Activated T-helper 17 cell treated with anti-CD3 and anti-CD28 coated beads, Interleukin-2, amount 50 U/mL, for 72 hours (primary cell): ENCODE data around the gene EPS8L3. TPM values are rescaled to one million over a fixed set of nuclear protein-coding genes. Genes with fewer than 3 reads are reported as not detected.
A peak's percentile ranks its signal among the peaks of the same experiment; 100 is the strongest.
"Not testable (repeated sequence)": the region's sequence is repeated elsewhere in the genome, so short reads cannot be mapped to it uniquely, and the experiment has no call there.

ENCODE experiments used
- ATAC-seq: fragments of 150-1000 bp; cut with Tn5 transposase; replicated peaks from 2 replicates; pipeline ENCODE4 v1.10.0; 2021; ENCODE audit warnings: mild to moderate bottlenecking, moderate library complexity
- H3K27ac Mint-ChIP-seq: one replicate; pipeline ENCODE4 v1.8.0; 2022; ENCODE audit warnings: mixed read lengths
- H3K27me3 Mint-ChIP-seq: one replicate; pipeline ENCODE4 v1.8.0; 2022; ENCODE audit warnings: mixed read lengths
- H3K36me3 Mint-ChIP-seq: one replicate; pipeline ENCODE4 v1.8.0; 2022; ENCODE audit warnings: low read depth, mild to moderate bottlenecking, mixed read lengths
- H3K4me1 Mint-ChIP-seq: one replicate; pipeline ENCODE4 v1.8.0; 2022; ENCODE audit warnings: mixed read lengths
- H3K4me3 Mint-ChIP-seq: one replicate; pipeline ENCODE4 v1.8.0; 2022; ENCODE audit warnings: mild to moderate bottlenecking, mixed read lengths
- H3K9me3 Mint-ChIP-seq: one replicate; pipeline ENCODE4 v1.8.0; 2022; ENCODE audit warnings: mixed read lengths
- total RNA-seq, 2 donors: library from RNA; stranded (reverse); gene quantifications; one replicate each; pipeline ENCODE4 v1.2.3, GENCODE V29; 2022

EPS8L3 gene
- total RNA-seq, 2 donors from 2014 or later, result not detected

- H3K27ac Mint-ChIP-seq, result no peak overlapping the region
- ATAC-seq, result no peak
- peaks cover 5% of the 10 kb centered on the region for H3K4me1 Mint-ChIP-seq
- H3K27me3 Mint-ChIP-seq, result peaks cover 5% of the 10 kb centered on the region
- no peaks in the 10 kb centered on the region for H3K9me3 Mint-ChIP-seq
- no peaks in the 10 kb centered on the region for H3K36me3 Mint-ChIP-seq
- H3K4me3 Mint-ChIP-seq, result no peak overlapping the region
Observed at GRCh38 chr1:109765896-109766615, 2.3 kb upstream of the EPS8L3 start.

- H3K4me3 Mint-ChIP-seq, result no peak overlapping the region
- H3K36me3 Mint-ChIP-seq, result no peaks in the 10 kb centered on the region
- no peak for ATAC-seq
- no peaks in the 10 kb centered on the region for H3K9me3 Mint-ChIP-seq
- no peak overlapping the region for H3K27ac Mint-ChIP-seq
- H3K4me1 Mint-ChIP-seq, result peaks cover 5% of the 10 kb centered on the region
- peaks cover 5% of the 10 kb centered on the region for H3K27me3 Mint-ChIP-seq
Observed at GRCh38 chr1:109765483-109765815, 1.7 kb upstream of the EPS8L3 start.

GRCh38 chr1:109764561-109765482 is 1.1 kb upstream of the EPS8L3 start:
- ATAC-seq, result no peak
- Mint-ChIP-seq H3K27me3 (peaks cover 5% of the 10 kb centered on the region), H3K4me3 (no peak overlapping the region), H3K9me3 (no peaks in the 10 kb centered on the region), H3K27ac (no peak overlapping the region), H3K36me3 (no peaks in the 10 kb centered on the region), H3K4me1 (peaks cover 5% of the 10 kb centered on the region)

GRCh38 chr1:109762821-109763645 is 690 bp downstream of the EPS8L3 start:
- Mint-ChIP-seq H3K4me1 (no peaks in the 10 kb centered on the region), H3K27ac (peak overlapping the region; percentile 4), H3K27me3 (no peaks in the 10 kb centered on the region), H3K9me3 (no peaks in the 10 kb centered on the region), H3K36me3 (no peaks in the 10 kb centered on the region), H3K4me3 (no peak overlapping the region)
- ATAC-seq, result no peak

- no peaks in the 10 kb centered on the region for H3K27me3 Mint-ChIP-seq
- H3K4me1 Mint-ChIP-seq, result no peaks in the 10 kb centered on the region
- H3K4me3 Mint-ChIP-seq, result no peak overlapping the region
- no peaks in the 10 kb centered on the region for H3K9me3 Mint-ChIP-seq
- no peaks in the 10 kb centered on the region for H3K36me3 Mint-ChIP-seq
- no peak for ATAC-seq
- H3K27ac Mint-ChIP-seq, result no peak overlapping the region
Observed at GRCh38 chr1:109762039-109762585, 1.6 kb downstream of the EPS8L3 start.

GRCh38 chr1:109761227-109762038 is 2.3 kb downstream of the EPS8L3 start:
- Mint-ChIP-seq H3K27me3 (no peaks in the 10 kb centered on the region), H3K4me3 (no peak overlapping the region), H3K27ac (no peak overlapping the region), H3K4me1 (no peaks in the 10 kb centered on the region), H3K9me3 (no peaks in the 10 kb centered on the region), H3K36me3 (no peaks in the 10 kb centered on the region)
- ATAC-seq, result no peak

GRCh38 chr1:109760581-109761226 is 3.0 kb downstream of the EPS8L3 start:
- no peaks in the 10 kb centered on the region for H3K36me3 Mint-ChIP-seq
- no peaks in the 10 kb centered on the region for H3K27me3 Mint-ChIP-seq
- no peaks in the 10 kb centered on the region for H3K4me1 Mint-ChIP-seq
- H3K4me3 Mint-ChIP-seq, result no peak overlapping the region
- no peak overlapping the region for H3K27ac Mint-ChIP-seq
- ATAC-seq, result no peak
- no peaks in the 10 kb centered on the region for H3K9me3 Mint-ChIP-seq

- no peak for ATAC-seq
- Mint-ChIP-seq H3K27me3 (no peaks in the 10 kb centered on the region), H3K9me3 (no peaks in the 10 kb centered on the region), H3K4me1 (no peaks in the 10 kb centered on the region), H3K4me3 (no peak overlapping the region), H3K36me3 (no peaks in the 10 kb centered on the region), H3K27ac (no peak overlapping the region)
Observed at GRCh38 chr1:109759513-109760334, 4.0 kb downstream of the EPS8L3 start.

- no peak for ATAC-seq
- Mint-ChIP-seq H3K9me3 (no peaks in the 10 kb centered on the region), H3K27me3 (no peaks in the 10 kb centered on the region), H3K36me3 (no peaks in the 10 kb centered on the region), H3K4me1 (no peaks in the 10 kb centered on the region), H3K4me3 (no peak overlapping the region), H3K27ac (no peak overlapping the region)
Observed at GRCh38 chr1:109757936-109758786, 5.6 kb downstream of the EPS8L3 start.

GRCh38 chr1:109756848-109757521 is 6.7 kb downstream of the EPS8L3 start:
- no peak overlapping the region for H3K4me3 Mint-ChIP-seq
- H3K27me3 Mint-ChIP-seq, result peaks cover 5% of the 10 kb centered on the region
- H3K9me3 Mint-ChIP-seq, result no peaks in the 10 kb centered on the region
- ATAC-seq, result no peak
- H3K27ac Mint-ChIP-seq, result no peak overlapping the region
- H3K36me3 Mint-ChIP-seq, result no peaks in the 10 kb centered on the region
- H3K4me1 Mint-ChIP-seq, result no peaks in the 10 kb centered on the region

- not testable (repeated sequence) for H3K4me3 Mint-ChIP-seq, H3K36me3 Mint-ChIP-seq, ATAC-seq, H3K9me3 Mint-ChIP-seq, H3K27ac Mint-ChIP-seq, H3K4me1 Mint-ChIP-seq
- peaks cover 10% of the 10 kb centered on the region for H3K27me3 Mint-ChIP-seq
Observed at GRCh38 chr1:109756325-109756724, 7.4 kb downstream of the EPS8L3 start.

- ATAC-seq, result no peak
- no peak overlapping the region for H3K27ac Mint-ChIP-seq
- no peaks in the 10 kb centered on the region for H3K9me3 Mint-ChIP-seq
- no peak overlapping the region for H3K4me3 Mint-ChIP-seq
- no peaks in the 10 kb centered on the region for H3K36me3 Mint-ChIP-seq
- peaks cover 19% of the 10 kb centered on the region for H3K27me3 Mint-ChIP-seq
- H3K4me1 Mint-ChIP-seq, result no peaks in the 10 kb centered on the region
Observed at GRCh38 chr1:109754738-109755137, 9.0 kb downstream of the EPS8L3 start.
